ELF-1 (cell line): ENCODE results near the gene TRIP13.
"Not testable (repeated sequence)": the region's sequence is repeated elsewhere in the genome, so short reads cannot be mapped to it uniquely, and the experiment has no call there.

ENCODE experiments used
- DNase-seq: peaks from one replicate; pipeline ENCODE4 v3.0.0-alpha.2; 2016; ENCODE audit warnings: low read depth, low spot score

TRIP13 gene

DNA sequence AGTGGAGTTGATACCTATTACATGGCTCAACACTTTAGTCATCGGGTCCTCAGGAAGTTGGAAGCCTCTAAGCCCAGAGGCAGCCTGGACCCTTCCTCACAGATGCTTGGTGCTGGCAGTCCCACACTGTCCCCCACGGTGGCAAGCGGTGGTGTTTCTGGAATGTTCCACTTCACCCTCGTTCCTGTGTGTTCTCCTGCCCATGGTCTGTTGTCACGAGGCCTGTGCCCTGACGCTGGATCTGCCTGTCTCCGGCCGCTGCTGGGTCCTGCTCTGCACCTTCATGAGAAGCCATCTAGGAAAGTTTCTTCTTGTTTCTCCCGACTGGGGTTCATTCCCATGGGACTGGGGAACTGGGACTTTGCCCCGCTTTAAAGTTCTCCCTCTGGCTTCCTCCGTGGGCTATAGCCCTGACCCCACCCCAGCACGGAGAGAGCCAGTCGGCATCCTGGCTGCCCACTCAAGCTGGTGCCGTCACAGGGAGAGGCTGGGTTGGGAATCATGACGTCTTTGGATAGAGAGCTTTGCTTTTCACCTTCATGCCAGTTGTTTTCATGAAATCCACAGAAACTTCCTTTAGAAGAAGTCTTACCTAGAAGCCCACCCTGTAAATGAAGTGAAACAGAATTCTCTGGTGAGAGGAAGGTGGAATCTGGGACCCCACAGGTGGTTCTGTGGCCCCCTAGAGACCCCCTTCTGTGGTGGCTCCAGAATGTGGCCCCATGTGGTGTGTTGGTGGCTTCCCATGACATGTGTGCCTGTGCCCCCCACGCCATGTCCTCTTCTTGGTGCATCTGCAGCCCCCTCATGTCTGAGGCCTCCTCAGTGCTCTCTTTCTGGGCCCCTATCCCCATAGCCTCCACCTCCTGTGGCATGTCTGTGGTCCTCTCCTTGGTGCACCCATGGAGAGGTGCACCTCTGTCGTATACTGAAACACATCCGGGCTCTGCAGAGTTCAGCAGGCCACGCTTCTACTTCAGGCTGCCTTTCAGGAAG lies 43.8 kb downstream of the TRIP13 start:
- DNase-seq = no peak

DNA sequence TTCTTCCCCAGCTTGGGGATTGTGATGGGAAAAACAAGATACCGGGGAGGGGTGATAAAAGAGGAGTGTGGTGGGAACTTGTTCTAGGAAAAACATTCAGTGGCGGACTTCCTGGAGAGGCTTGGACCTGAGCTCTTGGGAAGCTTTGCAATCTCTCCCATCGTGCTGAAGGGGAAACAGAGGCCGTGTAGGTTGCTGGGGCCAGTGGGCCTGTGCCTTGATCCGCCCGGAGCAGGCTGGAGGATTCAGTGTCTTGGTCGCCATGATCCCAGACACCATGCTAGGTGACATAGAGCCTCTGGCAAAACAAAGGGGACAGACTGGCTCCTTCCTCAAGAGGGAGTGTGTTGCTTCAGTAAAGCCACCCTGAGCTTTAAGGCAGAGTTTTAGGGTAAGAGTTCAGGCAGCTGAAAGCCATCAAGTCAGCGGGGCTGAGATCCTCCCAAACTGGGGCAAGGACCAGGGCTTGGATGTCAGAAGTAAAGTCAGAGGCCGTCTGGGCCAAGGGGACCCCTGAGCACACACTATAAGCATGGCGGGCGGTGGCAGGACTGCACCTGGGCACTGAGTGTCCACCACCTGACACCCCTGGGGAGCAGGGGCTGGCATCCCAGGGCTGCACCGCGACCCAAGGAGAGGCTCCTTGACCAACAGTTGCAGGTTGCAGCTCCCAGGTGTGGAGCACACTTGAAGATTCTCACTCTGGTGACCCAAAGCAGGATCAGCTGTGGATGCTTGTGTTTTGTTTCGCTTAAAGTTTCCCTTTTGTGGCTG lies 44.7 kb downstream of the TRIP13 start:
- no peak for DNase-seq

DNA sequence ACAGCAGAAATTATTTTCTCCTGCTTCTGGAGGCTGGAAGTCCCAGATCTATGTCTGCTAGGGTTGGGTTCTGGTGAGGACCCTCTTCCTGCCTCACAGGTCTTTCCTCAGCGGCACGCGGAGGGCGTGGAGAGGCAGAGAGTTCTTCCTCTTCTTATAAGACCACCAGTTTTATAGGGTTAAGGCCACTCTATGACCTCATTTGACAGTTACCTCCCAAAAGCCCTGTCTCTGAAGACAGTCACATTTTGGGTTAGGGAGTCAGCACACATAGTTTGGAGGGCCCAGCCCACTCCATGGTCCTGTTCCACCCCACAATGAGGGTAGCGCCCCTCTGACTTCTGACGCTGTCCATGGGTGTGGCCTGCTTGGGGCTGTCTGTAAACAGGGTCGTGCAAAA lies 46.7 kb downstream of the TRIP13 start:
- DNase-seq = no peak

DNA sequence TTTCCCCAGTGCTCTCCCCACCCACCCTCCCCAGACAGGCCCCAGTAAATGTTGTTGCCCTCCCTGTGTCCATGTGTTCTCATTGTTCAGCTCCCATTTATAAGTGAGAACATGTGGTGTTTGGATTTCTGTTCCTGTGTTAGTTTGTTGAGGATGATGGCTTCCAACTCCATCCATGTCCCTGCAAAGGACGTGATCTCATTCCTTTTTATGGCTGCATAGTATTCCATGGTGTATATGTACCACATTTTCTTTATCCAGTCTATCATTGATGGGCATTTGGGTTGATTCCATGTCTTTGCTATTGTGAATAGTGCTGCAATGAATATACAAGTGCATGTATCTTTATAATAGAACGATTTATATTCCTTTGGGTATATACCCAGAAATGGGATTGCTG lies 48.1 kb downstream of the TRIP13 start:
- not testable (repeated sequence) for DNase-seq

DNA sequence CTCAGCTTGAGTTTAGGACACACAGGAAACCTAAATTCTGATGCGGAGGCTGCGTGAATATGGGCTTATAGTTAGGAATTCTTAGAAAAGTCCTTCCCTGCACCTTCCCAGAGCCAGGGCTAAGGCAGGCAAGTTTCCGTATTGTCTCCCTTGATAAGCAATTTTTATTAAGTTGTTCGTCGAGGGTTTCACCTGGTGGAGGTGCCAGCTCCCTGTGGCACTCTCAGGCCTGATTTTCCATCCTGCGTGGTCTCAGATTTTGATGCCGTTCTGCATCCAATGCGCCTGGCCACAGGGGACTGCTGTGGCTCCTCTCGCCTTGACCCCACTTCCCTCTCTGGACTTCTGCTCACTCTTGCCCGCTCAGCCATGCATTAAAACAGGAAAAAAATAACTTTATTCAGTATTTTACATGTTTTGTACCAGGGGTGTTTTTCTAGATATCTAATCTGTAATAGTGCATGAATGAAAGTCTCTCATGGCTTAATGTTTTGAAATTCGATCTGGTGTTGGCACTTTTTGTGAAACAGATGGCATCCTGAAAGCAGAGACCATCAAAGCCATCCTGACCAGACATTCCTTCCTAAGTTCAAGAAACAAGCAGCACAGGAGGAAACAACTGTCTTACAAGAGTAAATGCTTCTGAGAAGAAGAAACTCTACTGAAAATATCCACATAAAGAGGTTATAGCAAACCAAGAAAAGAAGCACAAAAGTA lies 50.7 kb downstream of the TRIP13 start:
- no peak for DNase-seq

DNA sequence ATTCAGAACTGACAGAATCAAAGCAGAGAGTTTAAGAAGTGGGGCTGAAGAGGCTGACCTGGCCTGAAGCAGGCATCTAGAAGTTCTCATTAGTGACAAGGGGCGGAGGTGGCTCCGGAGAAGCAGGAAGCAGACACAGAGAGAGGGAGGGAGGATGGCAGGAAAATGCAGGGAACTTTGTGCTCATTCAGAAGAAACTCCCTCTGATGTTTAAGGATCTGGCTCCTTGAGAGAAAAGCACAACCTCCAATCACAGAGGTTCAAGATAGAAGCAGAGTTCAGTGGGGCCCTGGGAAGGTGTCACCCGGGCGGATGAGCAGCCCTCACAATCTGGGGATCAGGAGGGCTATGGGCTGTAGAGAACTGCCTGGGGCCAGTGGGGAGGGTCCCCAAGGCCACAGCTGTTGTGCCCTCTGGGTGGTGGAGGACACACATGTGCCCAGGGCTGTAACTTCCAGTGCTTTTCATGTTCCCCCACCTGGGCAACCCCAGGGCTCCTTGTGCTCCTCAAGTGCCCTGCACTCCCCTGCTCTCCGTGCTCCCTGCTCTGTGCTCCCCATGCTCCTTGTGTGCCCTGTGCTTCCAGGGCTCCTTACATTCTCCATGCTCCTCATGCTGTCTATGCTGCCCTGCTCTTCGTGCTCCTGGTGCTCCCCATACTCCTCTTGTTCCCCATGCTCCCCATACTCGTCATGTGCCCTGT lies 51.4 kb downstream of the TRIP13 start:
- DNase-seq = no peak

DNA sequence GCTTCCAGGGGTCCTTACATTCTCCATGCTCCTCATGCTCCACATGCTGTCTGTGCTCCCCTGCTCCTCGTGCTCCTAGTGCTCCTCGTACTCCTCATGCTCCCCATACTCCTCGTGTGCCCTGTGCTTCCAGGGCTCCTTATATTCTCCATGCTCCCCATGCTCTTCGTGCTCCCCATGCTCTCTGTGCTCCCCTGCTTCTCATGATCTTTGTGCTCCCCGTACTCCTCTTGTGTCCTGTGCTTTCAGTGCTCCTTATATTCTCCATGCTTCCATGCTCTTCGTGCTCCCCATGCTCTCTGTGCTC lies 51.9 kb downstream of the TRIP13 start:
- no peak for DNase-seq

DNA sequence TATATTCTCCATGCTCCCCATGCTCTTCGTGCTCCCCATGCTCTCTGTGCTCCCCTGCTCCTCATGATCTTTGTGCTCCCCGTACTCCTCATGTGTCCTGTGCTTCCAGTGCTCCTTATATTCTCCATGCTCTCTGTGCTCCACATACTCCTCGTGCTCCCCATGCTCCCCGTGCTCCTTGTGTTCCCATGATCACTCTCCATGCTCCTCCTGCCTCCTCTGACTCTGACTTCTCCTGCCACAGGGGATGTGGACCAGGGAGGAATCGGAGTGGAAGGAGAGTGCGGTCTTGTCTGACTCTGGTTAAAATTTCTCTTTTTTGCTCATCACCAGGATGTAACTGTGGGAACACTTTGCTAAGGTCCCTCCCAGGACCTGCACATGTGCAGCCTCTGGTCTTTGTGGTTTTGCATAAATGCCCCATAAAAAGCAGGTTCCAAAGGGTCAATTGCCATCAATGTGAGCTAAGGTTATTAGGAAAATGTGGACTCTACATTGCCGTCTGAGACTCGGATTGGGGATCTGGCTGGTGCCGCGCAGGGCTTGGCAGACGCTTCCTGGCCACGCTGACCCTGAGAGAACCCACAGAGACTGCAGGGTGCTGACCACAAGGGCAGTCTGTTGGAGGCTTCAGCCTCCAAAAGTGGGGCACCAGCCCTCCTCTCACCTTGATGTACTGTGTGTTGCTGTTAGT lies 52.5 kb downstream of the TRIP13 start:
- DNase-seq = no peak

DNA sequence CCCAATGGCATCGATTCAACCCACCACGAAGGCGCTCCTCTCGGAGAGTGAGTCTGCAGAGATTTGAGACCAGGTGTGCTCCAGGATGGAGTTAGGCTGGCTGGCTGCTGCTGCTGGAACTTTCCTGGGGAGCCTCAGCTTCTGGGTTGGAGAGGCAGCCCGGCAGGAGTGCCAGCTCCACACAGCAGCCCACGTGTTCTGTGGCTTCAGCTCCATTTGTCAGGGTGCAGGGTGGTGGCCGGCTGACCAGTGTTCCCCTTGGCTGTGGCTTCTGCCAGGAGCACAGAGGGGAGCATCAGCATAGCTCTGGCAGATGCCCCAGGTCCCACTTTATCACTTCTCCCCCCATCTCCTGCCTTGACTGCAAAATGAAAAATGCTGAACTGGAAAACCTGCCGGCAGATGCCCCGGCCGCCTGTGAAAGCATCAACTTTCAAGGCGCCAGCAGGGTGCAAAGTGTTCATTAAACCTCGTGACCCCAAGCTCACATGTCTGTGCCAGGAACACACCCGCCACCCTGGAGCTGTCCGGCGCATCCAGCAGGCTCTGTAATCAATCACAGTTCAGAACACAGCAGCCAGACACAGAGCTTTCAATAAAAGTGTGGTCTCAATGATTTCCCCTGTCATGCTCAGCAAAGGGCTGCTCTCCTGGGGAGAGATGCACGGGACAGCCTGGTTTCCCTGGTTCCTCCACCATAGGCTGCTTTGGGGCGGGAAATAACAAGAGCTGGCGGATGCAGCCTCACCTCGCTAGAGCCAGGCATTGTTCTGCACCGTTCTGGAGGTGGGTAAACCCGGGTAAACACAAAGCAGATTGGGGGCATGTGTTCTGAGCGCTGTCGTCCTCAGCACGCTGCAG lies 53.2 kb downstream of the TRIP13 start:
- peak; percentile 68 for DNase-seq

DNA sequence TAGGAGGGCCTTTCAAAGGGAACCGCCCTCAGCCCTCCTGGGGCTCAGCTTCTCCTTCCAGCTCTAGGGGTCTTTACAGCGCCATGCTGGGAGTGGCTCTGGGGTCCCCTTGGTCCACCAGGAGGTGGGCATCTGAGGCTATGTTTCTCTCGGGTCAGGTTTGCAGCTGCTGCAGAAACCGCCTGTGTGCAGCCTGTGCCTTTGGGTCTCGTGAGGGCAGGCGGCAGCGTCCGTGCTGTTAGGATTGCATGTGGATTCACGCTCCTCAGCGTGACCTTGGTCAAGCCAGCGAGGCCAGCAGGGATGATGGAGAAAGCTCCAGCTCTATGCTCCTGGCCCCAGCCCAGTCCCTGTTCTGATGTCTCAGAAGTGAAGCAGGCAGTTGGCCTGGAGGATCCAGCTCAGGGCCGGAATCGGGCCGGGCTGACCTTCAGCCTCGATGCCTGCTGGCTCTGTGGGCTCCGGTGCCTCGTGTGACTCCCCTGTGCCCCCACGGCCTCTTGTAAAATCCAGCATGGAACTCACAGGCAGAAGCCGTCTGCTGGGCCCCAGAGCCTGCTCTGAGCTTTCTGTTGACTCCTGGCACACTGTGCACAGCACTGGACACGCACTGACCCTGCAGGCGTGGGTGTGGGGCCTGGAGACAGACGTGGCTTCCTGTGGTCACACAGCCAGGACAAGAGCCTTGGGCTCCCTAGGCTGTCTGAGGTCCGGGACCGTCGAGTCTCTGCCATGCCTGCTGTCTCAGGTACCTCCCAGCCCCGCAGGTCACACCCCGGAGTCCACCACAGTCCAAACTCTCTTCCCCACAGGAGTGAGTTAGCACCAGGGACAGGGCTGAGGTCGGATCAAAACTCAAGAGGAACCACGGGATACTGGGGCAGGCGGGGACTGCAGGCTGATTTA lies 54.3 kb downstream of the TRIP13 start:
- DNase-seq = peak; percentile 23

DNA sequence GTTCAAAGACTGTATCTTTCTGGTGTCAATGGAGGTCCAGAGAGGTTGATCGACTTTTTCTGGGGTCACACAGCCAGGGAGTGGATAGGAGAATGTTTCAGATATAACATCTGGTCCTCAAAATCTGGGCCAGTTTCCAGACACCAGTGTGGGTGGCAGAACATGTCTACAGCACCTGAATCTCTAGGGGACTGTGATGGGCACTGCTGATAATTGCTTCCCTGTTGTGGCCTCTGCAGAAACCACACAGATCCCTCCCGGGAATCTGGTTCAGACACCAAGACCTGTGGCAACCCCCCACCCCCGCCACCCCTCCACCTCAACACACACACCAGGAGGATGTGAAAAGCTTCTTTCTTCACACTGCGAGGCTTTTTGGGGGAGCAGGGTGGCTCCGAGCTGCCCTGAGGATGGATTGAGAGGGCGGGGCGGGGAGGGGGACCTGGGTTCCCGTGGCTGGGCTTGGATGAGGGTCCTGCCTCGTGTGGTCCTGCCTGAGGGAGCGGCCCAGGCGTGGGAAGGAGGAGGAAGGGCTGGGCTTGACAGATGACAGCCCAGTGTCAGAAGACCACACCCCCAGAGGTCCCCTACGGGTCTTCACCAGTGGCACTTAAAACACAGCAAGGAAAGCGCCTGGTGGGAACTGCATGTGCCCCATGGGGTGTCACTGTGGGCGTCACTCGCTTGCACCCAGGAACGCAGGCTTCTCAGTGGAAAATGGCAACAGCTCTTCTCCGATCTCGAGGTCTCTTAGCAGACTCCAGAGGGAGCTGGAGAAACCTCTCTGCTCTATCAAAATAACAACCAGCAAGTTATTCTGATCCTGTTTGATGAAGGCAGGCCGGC lies 55.2 kb downstream of the TRIP13 start:
- DNase-seq = no peak

DNA sequence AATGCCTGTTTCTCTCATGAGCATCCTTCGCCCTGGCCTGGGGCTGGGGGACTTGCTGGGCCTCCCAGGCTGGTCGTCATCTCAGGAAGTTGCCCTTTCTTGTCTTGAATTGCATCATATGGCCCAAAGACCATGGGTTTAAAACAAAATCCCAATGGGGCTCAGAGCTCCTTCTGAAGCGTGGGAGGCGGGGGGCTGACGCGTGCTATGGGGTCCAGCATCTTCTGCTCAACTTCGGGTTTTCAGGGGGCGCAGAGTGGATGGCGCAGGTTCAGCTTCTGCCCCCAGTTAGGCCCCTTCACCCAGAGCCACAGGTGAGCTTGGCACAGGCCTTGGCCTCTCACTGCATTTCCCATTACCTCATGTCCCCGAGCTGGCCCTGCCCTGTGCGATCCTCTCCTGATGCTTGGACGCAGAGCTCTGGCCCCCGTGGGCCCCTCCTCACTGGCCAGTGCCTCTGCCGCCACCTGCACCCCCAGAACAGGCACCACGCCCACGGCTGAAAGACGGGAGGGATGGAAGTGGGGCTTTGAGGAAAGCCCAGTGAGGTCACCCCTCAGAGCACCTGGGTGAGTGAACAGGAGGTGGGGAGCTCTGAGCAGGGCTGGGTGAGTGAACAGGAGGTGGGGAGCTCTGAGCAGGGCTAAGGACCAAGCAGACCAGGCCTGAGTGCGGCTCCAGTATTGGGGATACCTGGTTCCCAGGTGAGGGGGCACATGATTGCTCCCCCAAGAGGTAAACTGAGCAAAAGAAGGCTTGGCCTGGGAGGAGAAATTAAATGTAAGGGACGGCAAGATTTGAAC lies 56.0 kb downstream of the TRIP13 start:
- DNase-seq = no peak

DNA sequence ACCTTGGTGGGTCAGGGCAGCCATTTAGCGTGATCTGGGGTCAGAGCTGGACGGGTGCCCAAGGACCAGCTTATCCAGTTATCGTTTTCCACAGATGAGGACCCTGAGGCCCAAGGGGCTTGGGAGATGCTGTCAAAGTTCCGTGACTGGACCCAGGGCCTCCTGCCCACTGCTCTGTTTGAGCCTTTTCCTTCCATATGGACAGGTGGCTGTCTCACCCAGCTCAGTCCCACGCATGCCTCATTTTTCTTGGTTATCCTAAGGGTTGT lies 56.5 kb downstream of the TRIP13 start:
- no peak for DNase-seq

DNA sequence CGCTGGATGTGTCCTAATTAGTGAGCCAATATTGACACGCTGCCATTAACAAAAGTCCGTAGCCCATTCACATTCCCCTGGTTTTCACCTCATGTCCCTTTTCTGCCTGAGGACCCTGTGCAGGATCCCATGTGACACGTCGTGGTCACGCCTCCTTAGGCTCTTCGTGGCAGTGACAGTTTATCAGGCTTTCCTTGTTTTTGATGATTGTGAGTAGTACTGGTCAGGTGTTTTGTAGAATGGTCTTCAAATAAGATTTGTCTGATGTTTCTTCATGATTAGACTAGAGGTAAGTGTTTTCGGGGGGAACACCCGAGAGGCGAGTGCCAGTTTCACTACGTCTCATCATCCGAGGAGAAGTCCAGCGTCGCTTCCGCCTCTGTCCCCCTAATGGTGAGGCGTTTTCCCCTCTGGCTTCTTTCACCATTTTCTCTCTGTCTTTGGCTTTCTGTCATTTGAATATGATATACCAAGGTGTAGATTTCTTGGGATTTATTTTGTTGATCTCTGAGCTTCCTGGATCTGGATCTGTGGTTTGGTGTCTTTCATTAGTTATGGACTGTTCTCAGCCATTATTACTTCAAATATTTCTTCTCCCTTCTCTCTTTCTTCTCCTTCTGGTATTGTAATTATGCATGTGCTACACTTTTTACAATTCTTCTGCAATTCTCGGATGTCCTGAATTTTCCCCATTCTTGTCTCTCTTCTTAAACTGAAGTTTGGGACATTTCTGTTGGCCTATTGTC lies 57.3 kb downstream of the TRIP13 start:
- DNase-seq = no peak

DNA sequence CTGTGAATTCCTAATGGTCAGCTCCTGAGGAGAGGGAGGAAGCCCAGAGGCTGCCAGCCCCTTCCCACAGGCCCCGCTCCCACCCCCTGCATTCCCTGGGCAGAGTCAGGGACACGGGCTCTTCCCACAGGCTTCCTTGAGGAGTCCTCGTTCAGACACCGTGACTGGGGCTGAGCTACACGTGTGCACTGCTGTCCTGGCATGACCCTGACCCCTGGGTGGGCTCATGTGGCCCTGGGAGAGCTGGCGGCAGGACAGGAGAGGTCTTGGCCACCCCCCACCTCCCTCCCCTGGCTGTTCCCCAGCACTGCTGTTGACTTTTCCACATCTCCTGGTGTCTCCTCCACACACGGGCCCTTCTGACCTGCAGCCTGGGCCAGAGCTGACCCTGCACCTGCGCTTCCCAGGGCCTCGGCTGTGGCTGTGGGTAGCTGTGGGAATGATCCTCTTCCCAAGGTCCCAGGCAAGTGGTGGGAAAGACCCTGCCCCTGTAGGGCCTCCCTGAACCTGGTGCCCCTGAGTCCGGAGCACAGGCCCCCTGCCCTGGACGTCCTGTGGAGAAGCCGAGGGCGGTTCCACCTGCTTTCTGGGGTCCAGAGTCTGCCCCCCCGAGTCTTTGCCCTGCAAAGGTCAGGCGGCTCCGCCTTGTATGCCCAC lies 59.4 kb downstream of the TRIP13 start:
- DNase-seq = no peak

DNA sequence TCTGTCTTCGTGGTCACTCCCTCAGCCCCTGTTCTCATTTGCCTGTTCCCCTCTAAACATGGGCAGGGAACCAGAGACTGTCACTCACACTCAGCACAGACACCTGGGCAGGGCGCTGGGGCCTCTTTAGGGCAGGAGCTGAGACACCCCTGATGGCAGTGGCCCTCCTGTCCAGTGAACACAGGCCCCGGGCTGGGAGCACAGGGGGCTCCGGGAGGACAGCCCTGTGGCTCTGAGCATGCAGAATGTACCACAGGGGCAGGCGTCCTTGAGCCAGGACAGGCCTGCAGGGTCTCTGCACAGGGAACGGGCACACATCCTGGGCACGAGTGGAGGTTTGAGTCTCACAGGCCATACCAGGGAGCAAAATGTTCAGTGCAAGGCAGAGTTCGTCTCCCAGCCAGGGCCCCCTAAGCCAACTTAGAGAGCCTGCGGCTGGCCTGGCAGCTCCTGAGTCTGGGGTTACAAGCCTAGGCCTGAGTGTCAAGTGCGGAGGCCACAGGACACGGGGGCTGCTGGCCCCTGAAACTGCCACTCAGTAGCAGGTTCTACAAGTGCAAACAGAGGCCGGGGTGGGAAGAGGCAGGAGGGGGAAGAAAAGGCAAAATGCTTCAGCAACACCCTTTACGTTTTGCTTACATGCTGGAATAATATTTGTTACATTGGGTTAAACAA lies 60.0 kb downstream of the TRIP13 start:
- no peak for DNase-seq
